DND-41 (cell line): ENCODE data around the gene ERMAP.

ENCODE experiments used
- ATAC-seq: fragments of 200-7000 bp; cut with Tn5 transposase; 3 replicates; pipeline ENCODE4 v1.9.1; 2021; ENCODE audit warnings: low read depth; ENCODE audit not compliant: insufficient read depth
- DNase-seq: peaks from one replicate; pipeline ENCODE4 v3.0.0-alpha.2; 2020
- H2AFZ ChIP-seq: 2 replicates; pipeline ENCODE4 v1.6.0; 2012; ENCODE audit warnings: low read depth, low read length
- H3K27ac ChIP-seq: 2 replicates; pipeline ENCODE4 v1.5.1; 2012; ENCODE audit warnings: low read length, inconsistent platforms
- H3K27me3 ChIP-seq: fragments of 200-600 bp; sonication (generic); 2 replicates; pipeline ENCODE4 v1.6.0; 2012; ENCODE audit warnings: low read length, mild to moderate bottlenecking, inconsistent platforms; ENCODE audit not compliant: insufficient read depth, poor library complexity
- H3K36me3 ChIP-seq: 2 replicates; pipeline ENCODE4 v1.5.1; 2012; ENCODE audit warnings: low read length, inconsistent platforms; ENCODE audit not compliant: insufficient read depth
- H3K4me1 ChIP-seq: 2 replicates; pipeline ENCODE4 v1.5.1; 2012; ENCODE audit warnings: mild to moderate bottlenecking, low read length; ENCODE audit not compliant: insufficient read depth
- H3K4me2 ChIP-seq: 2 replicates; pipeline ENCODE4 v1.6.0; 2012; ENCODE audit warnings: mild to moderate bottlenecking, moderate library complexity, low read length, inconsistent platforms; ENCODE audit not compliant: insufficient read depth
- H3K4me3 ChIP-seq, 2 experiments: fragments of 200-600 bp in 1 of 2; shearing (Covaris generic) in 1 of 2; 2 replicates each; pipeline ENCODE4 v1.5.1; 2012 to 2016; ENCODE audit warnings: inconsistent platforms in 2 of 2, low read length in 2 of 2, mild to moderate bottlenecking in 2 of 2, low read depth in 1 of 2, moderate library complexity in 1 of 2
- H3K79me2 ChIP-seq: 2 replicates; pipeline ENCODE4 v1.6.0; 2012; ENCODE audit warnings: low read length, inconsistent platforms; ENCODE audit not compliant: insufficient read depth
- H3K9ac ChIP-seq: 2 replicates; pipeline ENCODE4 v1.6.0; 2012; ENCODE audit warnings: low read depth, mild to moderate bottlenecking, inconsistent platforms, low read length, moderate library complexity
- H3K9me3 ChIP-seq: 2 replicates; pipeline ENCODE4 v1.5.1; 2012; ENCODE audit warnings: low read length, moderate library complexity, mild to moderate bottlenecking, inconsistent platforms; ENCODE audit not compliant: insufficient read depth, severe bottlenecking
- H4K20me1 ChIP-seq: 2 replicates; pipeline ENCODE4 v1.6.0; 2012; ENCODE audit warnings: low read length; ENCODE audit not compliant: insufficient read depth
- CTCF ChIP-seq: IDR thresholded peaks from 2 replicates; pipeline ENCODE4 v1.5.1; 2012; ENCODE audit warnings: borderline replicate concordance, low read length, moderate library complexity, mild to moderate bottlenecking; ENCODE audit not compliant: poor library complexity, severe bottlenecking; ENCODE audit errors: extremely low read depth
- EZH2 ChIP-seq: IDR thresholded peaks from 3 replicates; pipeline ENCODE4 v1.6.1; 2012; ENCODE audit warnings: borderline replicate concordance, low read depth, mild to moderate bottlenecking, moderate library complexity, low read length, inconsistent platforms; ENCODE audit not compliant: severe bottlenecking

The ERMAP gene

DNA sequence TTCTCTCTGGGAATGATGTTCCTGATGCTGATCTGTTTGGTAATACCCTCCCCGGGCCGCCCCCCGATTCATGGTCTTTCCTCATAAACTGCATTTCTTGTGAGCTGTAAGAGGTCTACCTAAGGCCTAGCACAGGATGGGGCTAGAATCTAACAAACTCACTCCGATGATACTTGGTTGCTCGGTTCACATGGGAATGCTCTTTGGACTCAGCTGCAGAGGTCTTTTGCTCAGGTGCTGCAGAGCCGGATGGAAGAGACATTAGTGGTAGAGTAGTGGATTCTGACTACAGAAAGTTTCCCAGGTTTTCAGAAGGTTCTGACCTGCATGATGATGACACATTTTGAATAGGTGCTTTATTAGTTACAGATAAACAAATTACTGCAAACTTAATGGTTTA, 40.4 kb upstream of the ERMAP start:
- ATAC-seq (no peak), DNase-seq (no peak)
- Histone ChIP-seq H3K4me2 (no peak overlapping the region), H3K36me3 (peaks cover 60% of the 10 kb centered on the region), H3K4me3 (no peak overlapping the region), H4K20me1 (no peaks in the 10 kb centered on the region), H3K79me2 (peaks cover 10% of the 10 kb centered on the region), H3K4me1 (no peaks in the 10 kb centered on the region), H3K27ac (no peak overlapping the region), H3K9me3 (no peaks in the 10 kb centered on the region), H3K27me3 (no peaks in the 10 kb centered on the region), H2AFZ (no peak overlapping the region), H3K9ac (no peak overlapping the region)
- TF ChIP-seq CTCF: no peak
- no peak for TF ChIP-seq EZH2

DNA sequence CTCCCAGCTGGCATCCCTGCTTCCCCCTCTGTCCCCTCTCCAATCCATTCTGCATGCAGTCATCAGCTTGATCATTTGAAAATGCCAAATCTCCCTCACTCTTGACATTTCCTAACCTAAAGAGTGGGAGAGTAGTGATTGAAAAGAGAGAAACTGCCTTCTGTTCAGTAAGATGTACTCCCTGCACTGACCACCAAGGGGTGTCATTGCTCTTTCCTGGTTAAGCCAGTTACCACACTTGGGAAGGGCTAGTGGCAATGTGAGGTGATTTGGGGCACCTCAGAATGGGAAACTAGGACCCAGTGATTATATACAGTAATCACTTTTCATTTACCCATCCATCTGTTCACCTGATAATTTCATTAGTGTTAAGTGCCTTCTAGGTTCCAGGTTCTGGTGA, 39.1 kb upstream of the ERMAP start:
- Histone ChIP-seq H2AFZ (no peak overlapping the region), H3K27me3 (no peaks in the 10 kb centered on the region), H3K4me2 (no peak overlapping the region), H3K9ac (no peak overlapping the region), H3K36me3 (peaks cover 64% of the 10 kb centered on the region), H3K9me3 (no peaks in the 10 kb centered on the region), H3K4me3 (no peak overlapping the region), H3K4me1 (no peaks in the 10 kb centered on the region), H4K20me1 (no peaks in the 10 kb centered on the region), H3K79me2 (peaks cover 4% of the 10 kb centered on the region), H3K27ac (no peak overlapping the region)
- peak; percentile 34 for DNase-seq
- TF ChIP-seq CTCF: peak; percentile 78
- no peak for TF ChIP-seq EZH2
- ATAC-seq: peak; percentile 72

DNA sequence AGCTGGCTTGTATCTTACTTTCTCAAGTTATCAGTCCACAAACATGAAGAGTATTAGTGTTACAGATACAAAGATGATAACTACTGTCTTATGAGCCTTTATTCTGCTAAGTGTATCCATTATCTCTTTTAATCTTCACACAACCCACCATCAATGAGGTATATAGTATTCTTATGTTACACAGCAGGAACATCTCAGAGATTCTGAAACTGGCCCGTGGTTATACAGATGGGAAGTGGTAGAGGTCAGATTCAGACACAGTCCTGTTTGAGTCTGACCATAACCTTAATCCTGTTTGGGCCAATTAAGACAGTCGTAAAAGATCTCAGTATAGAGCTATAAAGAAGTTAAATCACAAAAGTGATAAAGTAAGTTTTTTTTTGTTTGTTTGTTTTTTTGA, 37.2 kb upstream of the ERMAP start:
- no peaks in the 10 kb centered on the region for H3K79me2 ChIP-seq
- H3K4me2 ChIP-seq: no peak overlapping the region
- no peaks in the 10 kb centered on the region for H3K27me3 ChIP-seq
- H3K9me3 ChIP-seq: no peaks in the 10 kb centered on the region
- H3K4me1 ChIP-seq: no peaks in the 10 kb centered on the region
- H2AFZ ChIP-seq: no peak overlapping the region
- H3K4me3 ChIP-seq: no peak overlapping the region
- no peak overlapping the region for H3K9ac ChIP-seq
- no peaks in the 10 kb centered on the region for H4K20me1 ChIP-seq
- ATAC-seq: no peak
- H3K27ac ChIP-seq: no peak overlapping the region
- peaks cover 55% of the 10 kb centered on the region for H3K36me3 ChIP-seq
- no peak for DNase-seq
- TF ChIP-seq CTCF (no peak), EZH2 (no peak)

DNA sequence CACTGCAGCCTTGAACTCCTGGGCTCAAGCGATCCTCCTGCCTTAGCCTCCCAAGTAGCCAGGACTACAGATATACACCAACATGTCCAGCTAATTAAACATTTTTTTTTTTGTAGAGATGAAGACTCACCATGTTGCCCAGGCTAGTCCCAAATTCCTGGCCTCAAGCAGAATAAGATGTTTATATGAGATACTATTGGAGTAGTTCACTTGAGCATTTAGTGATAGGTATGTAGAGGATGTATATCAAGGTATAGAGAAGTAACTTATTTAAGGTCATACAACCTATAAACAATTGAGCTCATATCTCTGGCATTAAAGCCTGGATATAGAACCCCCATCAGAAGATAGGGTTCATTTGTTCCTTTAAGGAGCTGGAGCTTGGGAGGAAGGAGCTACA, 36.7 kb upstream of the ERMAP start:
- Histone ChIP-seq H2AFZ (no peak overlapping the region), H3K79me2 (no peaks in the 10 kb centered on the region), H3K27ac (no peak overlapping the region), H3K4me2 (no peak overlapping the region), H3K4me3 (no peak overlapping the region), H3K9ac (no peak overlapping the region), H3K9me3 (no peaks in the 10 kb centered on the region), H3K36me3 (peaks cover 50% of the 10 kb centered on the region), H3K4me1 (no peaks in the 10 kb centered on the region), H3K27me3 (no peaks in the 10 kb centered on the region), H4K20me1 (no peaks in the 10 kb centered on the region)
- ATAC-seq (no peak), DNase-seq (no peak)
- TF ChIP-seq CTCF (no peak), EZH2 (no peak)
